Erythroblast (primary cell): Measurements from ENCODE around the gene LIN54.
A peak's percentile ranks its signal among the peaks of the same experiment; 100 is the strongest.
"Not testable (repeated sequence)": the region's sequence is repeated elsewhere in the genome, so short reads cannot be mapped to it uniquely, and the experiment has no call there.

ENCODE experiments used
- DNase-seq, 2 experiments: peaks; one replicate each; lab custom pipeline; 2025; lab: John Stamatoyannopoulos, UW
- GATA1 ChIP-seq: IDR thresholded peaks from 2 replicates; pipeline ENCODE4 v1.6.1; 2011; ENCODE audit warnings: low read depth, mild to moderate bottlenecking, control low read depth, low read length, moderate library complexity
- POLR2A ChIP-seq: IDR thresholded peaks from 2 replicates; pipeline ENCODE4 v1.6.1; 2011; ENCODE audit warnings: mild to moderate bottlenecking, low read length

Gene LIN54

GRCh38 chr4:82989575-82990429, 20.8 kb downstream of the LIN54 start:
- DNase-seq: no peak
- no peak for TF ChIP-seq GATA1
- no peak for TF ChIP-seq POLR2A

- TF ChIP-seq GATA1: no peak
- no peak for TF ChIP-seq POLR2A
- no peak for DNase-seq
These were observed 22.2 kb downstream of the LIN54 start for GRCh38 chr4:82988323-82988832.

- not testable (repeated sequence) for DNase-seq
These were observed 23.1 kb downstream of the LIN54 start for GRCh38 chr4:82987519-82987918.

- peak; percentile 18 for TF ChIP-seq POLR2A
- no peak for TF ChIP-seq GATA1
- DNase-seq: peak; percentile 36 to 69
These were observed 26.2 kb downstream of the LIN54 start for GRCh38 chr4:82984459-82984858.

GRCh38 chr4:82983444-82983843, 27.2 kb downstream of the LIN54 start:
- TF ChIP-seq POLR2A (no peak), GATA1 (no peak)
- DNase-seq: peak; percentile 36 to 75

GRCh38 chr4:82981138-82981537, 29.5 kb downstream of the LIN54 start:
- no peak for DNase-seq
- TF ChIP-seq GATA1 (no peak), POLR2A (no peak)

- no peak for DNase-seq
- TF ChIP-seq POLR2A (no peak), GATA1 (no peak)
These were observed 34.8 kb downstream of the LIN54 start for GRCh38 chr4:82975792-82976191.

- DNase-seq: no peak
- TF ChIP-seq POLR2A (no peak), GATA1 (no peak)
These were observed 41.2 kb downstream of the LIN54 start for GRCh38 chr4:82969414-82969813.

- TF ChIP-seq GATA1 (no peak), POLR2A (no peak)
- no peak for DNase-seq
These were observed 41.7 kb downstream of the LIN54 start for GRCh38 chr4:82968972-82969371.

GRCh38 chr4:82965763-82966162, 44.9 kb downstream of the LIN54 start:
- TF ChIP-seq POLR2A (no peak), GATA1 (no peak)
- peak; percentile 18 to 44 for DNase-seq

GRCh38 chr4:82957045-82957444, 53.6 kb downstream of the LIN54 start:
- no peak for DNase-seq
- TF ChIP-seq POLR2A: no peak
- TF ChIP-seq GATA1: no peak

- no peak for DNase-seq
- TF ChIP-seq POLR2A (no peak), GATA1 (no peak)
These were observed 56.4 kb downstream of the LIN54 start for GRCh38 chr4:82954212-82954611.

- TF ChIP-seq POLR2A: no peak
- TF ChIP-seq GATA1: no peak
- no peak for DNase-seq
These were observed 59.4 kb downstream of the LIN54 start for GRCh38 chr4:82951196-82951595.

- TF ChIP-seq GATA1 (no peak), POLR2A (no peak)
- DNase-seq: no peak
These were observed 61.9 kb downstream of the LIN54 start for GRCh38 chr4:82948647-82949204.
